Subcutaneous adipose tissue (tissue), 4 donors: ENCODE measurements around the gene GMEB2. TPM values are rescaled to one million over a fixed set of nuclear protein-coding genes. Genes with fewer than 3 reads are reported as not detected.

Experiments
- CTCF ChIP-seq: fragments of 450-650 bp; IDR thresholded peaks from one replicate; pipeline ENCODE4 v1.5.1; 2016; ENCODE audit warnings: low read depth, mild to moderate bottlenecking, control low read depth, antibody characterized with exemption, moderate library complexity
- total RNA-seq, 4 donors: library from RNA; depleted of rRNA; stranded (reverse); fragments of >200 nt; gene quantifications; one replicate each; pipeline ENCODE4 v1.1.0, GENCODE V29; 2016

GMEB2 gene
- total RNA-seq, 4 donors from 2014 or later, result 3.6 to 12.8 (median 5.1) TPM

- no peak for TF ChIP-seq CTCF
Measured at GRCh38 chr20:63582382-63583063, 44.4 kb downstream of the GMEB2 start.

GRCh38 chr20:63580796-63581461, 46.0 kb downstream of the GMEB2 start:
- TF ChIP-seq CTCF, result no peak

GRCh38 chr20:63579017-63579694, 47.7 kb downstream of the GMEB2 start:
- no peak for TF ChIP-seq CTCF

- no peak for TF ChIP-seq CTCF
Measured at GRCh38 chr20:63578224-63579016, 48.5 kb downstream of the GMEB2 start.

GRCh38 chr20:63577317-63577894, 49.5 kb downstream of the GMEB2 start:
- no peak for TF ChIP-seq CTCF

- TF ChIP-seq CTCF, result no peak
Measured at GRCh38 chr20:63576311-63576710, 50.6 kb downstream of the GMEB2 start.
